PC-9 (cell line): ENCODE results near the gene C1orf21. TPM values are rescaled to one million over a fixed set of nuclear protein-coding genes. Genes with fewer than 3 reads are reported as not detected.

Experiments used
- BruUV-seq: library from RNA; stranded (reverse); fragments of 400-500 nt; replicated peaks from 2 replicates; lab custom pipeline; 2021; lab: Mats Ljungman, UMichigan
- CTCF ChIA-PET: fragments of 300-600 bp; sonication (Branson Sonifier 250); formaldehyde crosslinking; loops from one replicate; lab custom pipeline; 2022; ENCODE audit warnings: antibody characterized with exemption; lab: Charles Lee
- POLR2A ChIA-PET: fragments of 300-600 bp; sonication (Branson Sonifier 250); formaldehyde crosslinking; loops from one replicate; lab custom pipeline; 2022; ENCODE audit warnings: antibody characterized with exemption; ENCODE audit not compliant: unreplicated experiment; lab: Charles Lee
- DNase-seq, 2 experiments: peaks; one replicate each; pipeline versions ENCODE4 v3.0.0 to v3.0.0-alpha.2; 2015 to 2022; ENCODE audit warnings: mixed read lengths in 1 of 2
- H2AFZ ChIP-seq: fragments of 200-600 bp; sonication (generic); 2 replicates; pipeline ENCODE4 v1.8.1; 2017; ENCODE audit warnings: antibody characterized with exemption
- H3F3A ChIP-seq: fragments of 200-600 bp; sonication (generic); 2 replicates; pipeline ENCODE4 v1.8.1; 2017; ENCODE audit warnings: antibody characterized with exemption, mild to moderate bottlenecking, low read depth; ENCODE audit not compliant: insufficient read depth
- H3K27ac ChIP-seq: fragments of 200-600 bp; sonication (generic); 2 replicates; pipeline ENCODE4 v1.6.1; 2016; ENCODE audit warnings: mixed run types
- H3K27me3 ChIP-seq: fragments of 200-600 bp; sonication (generic); 2 replicates; pipeline ENCODE4 v1.6.1; 2016; ENCODE audit warnings: low read depth, mixed run types; ENCODE audit not compliant: insufficient read depth
- H3K36me3 ChIP-seq: fragments of 200-600 bp; sonication (generic); 2 replicates; pipeline ENCODE4 v1.6.1; 2016; ENCODE audit warnings: low read depth, mixed run types
- H3K4me1 ChIP-seq: fragments of 200-600 bp; sonication (generic); replicated peaks from 2 replicates; pipeline ENCODE4 v1.6.1; 2016; ENCODE audit warnings: mixed run types; ENCODE audit not compliant: insufficient read depth
- H3K4me2 ChIP-seq: fragments of 200-600 bp; sonication (generic); 2 replicates; pipeline ENCODE4 v1.6.1; 2017; ENCODE audit warnings: mixed run types
- H3K4me3 ChIP-seq: fragments of 200-600 bp; sonication (generic); 2 replicates; pipeline ENCODE4 v1.6.1; 2016; ENCODE audit warnings: mixed run types
- H3K79me2 ChIP-seq: fragments of 200-600 bp; sonication (generic); 2 replicates; pipeline ENCODE4 v1.6.1; 2017; ENCODE audit warnings: low read depth, mixed run types
- H3K9me2 ChIP-seq: fragments of 200-600 bp; sonication (generic); 2 replicates; pipeline ENCODE4 v1.8.1; 2017; ENCODE audit warnings: mild to moderate bottlenecking; ENCODE audit not compliant: insufficient read depth
- H3K9me3 ChIP-seq: fragments of 200-600 bp; sonication (generic); 2 replicates; pipeline ENCODE4 v1.8.1; 2016; ENCODE audit warnings: low read depth; ENCODE audit not compliant: insufficient read depth
- H4K20me1 ChIP-seq: fragments of 200-600 bp; sonication (generic); 2 replicates; pipeline ENCODE4 v1.8.1; 2017; ENCODE audit not compliant: insufficient read depth
- EZH2 ChIP-seq: fragments of 200-600 bp; sonication (generic); IDR thresholded peaks from 2 replicates; pipeline ENCODE4 v1.8.0; 2017; ENCODE audit warnings: antibody characterized with exemption, low read depth
- intact Hi-C: fragments of 100-400 bp; cut with micrococcal nuclease; formaldehyde crosslinking; loops from one replicate; pipeline ENCODE4 v1.10.0; 2022; ENCODE audit not compliant: unreplicated experiment
- total RNA-seq: library from RNA; stranded (reverse); gene quantifications from 2 replicates; pipeline ENCODE4 v1.2.3, GENCODE V29; 2021
- TF ChIP-seq, protein P1 (sequence below): fragments of 200-600 bp; sonication (generic); conservative IDR thresholded peaks from 2 replicates; pipeline ENCODE4 v1.6.1; 2017; ENCODE audit warnings: mixed run types, antibody characterized with exemption, mild to moderate bottlenecking, moderate library complexity

Gene C1orf21
- total RNA-seq, 1 experiment from 2014 or later, result 13.8 TPM

DNA sequence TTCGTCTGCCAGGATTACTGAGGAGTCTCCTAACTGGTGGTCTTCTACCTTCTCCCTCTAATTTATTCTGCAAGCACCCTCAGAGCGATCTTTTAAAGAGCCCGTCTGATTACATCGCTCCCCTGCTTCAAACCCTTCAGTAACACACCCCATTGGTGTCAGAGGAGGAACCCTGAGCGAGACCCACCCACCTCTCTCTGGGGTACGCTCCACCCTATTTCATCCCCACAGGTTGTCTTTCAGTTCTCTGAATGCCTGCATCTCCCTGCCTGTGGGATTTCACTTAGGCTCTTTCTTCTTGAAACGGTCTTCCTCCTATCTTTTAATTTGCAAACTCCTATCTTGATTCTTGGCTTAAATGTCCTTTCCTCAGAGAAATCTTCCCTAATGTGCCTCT lies 39.4 kb downstream of the C1orf21 start:
- DNase-seq, result no peak
- H4K20me1 ChIP-seq, result no peaks in the 10 kb centered on the region
- H3K79me2 ChIP-seq, result no peaks in the 10 kb centered on the region
- BruUV-seq, result no TSS peak
- H3K27me3 ChIP-seq, result no peaks in the 10 kb centered on the region
- intact Hi-C loops, result no loop called here
- H3K27ac ChIP-seq, result no peak overlapping the region
- H3K36me3 ChIP-seq, result no peaks in the 10 kb centered on the region
- ChIA-PET CTCF (no interaction called here), POLR2A (no interaction called here)
- TF ChIP-seq, protein P1, sequence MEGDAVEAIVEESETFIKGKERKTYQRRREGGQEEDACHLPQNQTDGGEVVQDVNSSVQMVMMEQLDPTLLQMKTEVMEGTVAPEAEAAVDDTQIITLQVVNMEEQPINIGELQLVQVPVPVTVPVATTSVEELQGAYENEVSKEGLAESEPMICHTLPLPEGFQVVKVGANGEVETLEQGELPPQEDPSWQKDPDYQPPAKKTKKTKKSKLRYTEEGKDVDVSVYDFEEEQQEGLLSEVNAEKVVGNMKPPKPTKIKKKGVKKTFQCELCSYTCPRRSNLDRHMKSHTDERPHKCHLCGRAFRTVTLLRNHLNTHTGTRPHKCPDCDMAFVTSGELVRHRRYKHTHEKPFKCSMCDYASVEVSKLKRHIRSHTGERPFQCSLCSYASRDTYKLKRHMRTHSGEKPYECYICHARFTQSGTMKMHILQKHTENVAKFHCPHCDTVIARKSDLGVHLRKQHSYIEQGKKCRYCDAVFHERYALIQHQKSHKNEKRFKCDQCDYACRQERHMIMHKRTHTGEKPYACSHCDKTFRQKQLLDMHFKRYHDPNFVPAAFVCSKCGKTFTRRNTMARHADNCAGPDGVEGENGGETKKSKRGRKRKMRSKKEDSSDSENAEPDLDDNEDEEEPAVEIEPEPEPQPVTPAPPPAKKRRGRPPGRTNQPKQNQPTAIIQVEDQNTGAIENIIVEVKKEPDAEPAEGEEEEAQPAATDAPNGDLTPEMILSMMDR, result no peak
- no peak for TF ChIP-seq EZH2
- no peak overlapping the region for H3K4me2 ChIP-seq
- H2AFZ ChIP-seq, result no peak overlapping the region
- no peaks in the 10 kb centered on the region for H3K4me1 ChIP-seq
- H3K4me3 ChIP-seq, result no peak overlapping the region
- H3K9me3 ChIP-seq, result no peaks in the 10 kb centered on the region
- H3F3A ChIP-seq, result no peaks in the 10 kb centered on the region
- H3K9me2 ChIP-seq, result no peaks in the 10 kb centered on the region

DNA sequence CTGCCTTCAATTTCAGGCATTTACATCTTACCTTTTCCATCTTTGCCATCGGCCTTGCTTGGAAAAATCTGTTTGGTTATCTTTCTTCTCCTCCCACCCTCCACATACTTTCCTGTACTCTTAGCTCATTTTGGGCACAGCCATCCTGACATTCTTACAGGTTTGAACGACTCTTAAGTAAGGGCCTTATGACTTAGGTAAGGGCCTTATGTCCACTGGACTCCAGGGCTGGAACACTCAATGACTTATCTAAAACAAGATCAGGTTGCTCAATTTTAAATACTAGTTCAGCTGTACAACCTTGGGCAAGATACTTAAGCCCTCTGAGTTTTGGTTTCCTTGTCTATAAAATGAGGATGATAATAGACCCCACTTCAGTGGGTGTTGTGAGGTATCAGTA lies 40.9 kb downstream of the C1orf21 start:
- Histone ChIP-seq H4K20me1 (no peaks in the 10 kb centered on the region), H3K27ac (no peak overlapping the region), H3K27me3 (no peaks in the 10 kb centered on the region)

DNA sequence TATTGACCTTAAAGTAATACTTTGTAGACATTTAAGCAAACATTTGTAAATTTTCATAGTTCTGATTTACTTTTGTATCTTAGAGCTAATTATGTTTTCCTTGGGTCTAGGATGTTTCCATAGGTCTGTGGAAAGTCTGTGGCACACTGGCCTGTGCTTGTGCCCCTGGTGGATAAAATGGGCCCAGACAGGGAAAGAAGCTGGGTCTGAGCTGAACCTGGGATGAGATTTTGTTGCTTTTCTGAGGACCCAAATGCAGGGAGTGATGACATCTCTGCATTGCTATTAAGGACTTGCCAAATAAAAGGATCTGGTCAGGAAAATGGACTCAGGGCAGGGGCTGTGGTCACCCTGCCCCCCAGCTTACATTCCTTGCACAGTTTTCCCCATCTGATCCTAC lies 41.8 kb downstream of the C1orf21 start:
- DNase-seq, result no peak
- no peaks in the 10 kb centered on the region for H3K9me2 ChIP-seq
- ChIA-PET CTCF (no interaction called here), POLR2A (no interaction called here)
- no TSS peak for BruUV-seq
- no peak for TF ChIP-seq EZH2
- TF ChIP-seq, protein P1, result no peak
- H3K9me3 ChIP-seq, result no peaks in the 10 kb centered on the region
- no peak overlapping the region for H3K27ac ChIP-seq
- intact Hi-C loops, result no loop called here
- H3K4me3 ChIP-seq, result no peak overlapping the region
- no peak overlapping the region for H2AFZ ChIP-seq
- H3K36me3 ChIP-seq, result no peaks in the 10 kb centered on the region
- no peaks in the 10 kb centered on the region for H3K4me1 ChIP-seq
- no peaks in the 10 kb centered on the region for H3K79me2 ChIP-seq
- no peaks in the 10 kb centered on the region for H4K20me1 ChIP-seq
- H3K27me3 ChIP-seq, result no peaks in the 10 kb centered on the region
- no peak overlapping the region for H3K4me2 ChIP-seq
- H3F3A ChIP-seq, result no peaks in the 10 kb centered on the region

More for the DNA sequence above, 40.9 kb downstream of the C1orf21 start:
- no TSS peak for BruUV-seq
- ChIA-PET CTCF (no interaction called here), POLR2A (no interaction called here)
- H3K4me3 ChIP-seq, result no peak overlapping the region
- H3K4me2 ChIP-seq, result no peak overlapping the region
- H3K9me3 ChIP-seq, result no peaks in the 10 kb centered on the region
- H3K9me2 ChIP-seq, result no peaks in the 10 kb centered on the region
- H3K4me1 ChIP-seq, result no peaks in the 10 kb centered on the region
- no peaks in the 10 kb centered on the region for H3K79me2 ChIP-seq
- no peaks in the 10 kb centered on the region for H3F3A ChIP-seq
- intact Hi-C loops, result no loop called here
- TF ChIP-seq, protein P1, result no peak
- no peak for TF ChIP-seq EZH2
- no peak overlapping the region for H2AFZ ChIP-seq
- no peak for DNase-seq
- no peaks in the 10 kb centered on the region for H3K36me3 ChIP-seq
